ENCODE data around the gene STK32B. TPM values are rescaled to one million over a fixed set of nuclear protein-coding genes. Genes with fewer than 3 reads are reported as not detected.

STK32B gene
- total and polyA plus RNA-seq, 12 donors = 0.12 to 0.68 (median 0.34) TPM

GRCh38 chr4:5403746-5404497 lies 352.6 kb downstream of the STK32B start:
- Histone ChIP-seq H3K27ac (no peak overlapping the region), H3K36me3 (no peaks in the 10 kb centered on the region), H3K27me3 (no peaks in the 10 kb centered on the region), H3K4me1 (no peaks in the 10 kb centered on the region), H3K4me3 (no peak overlapping the region), H3K9me3 (peaks cover 0 to 29% (median 5%) of the 10 kb centered on the region in 11 donors)
- ATAC-seq = no peak
- WGBS, 2 donors = 75 to 79% methylated on average over 7 of the region's 7 CpGs
- intact Hi-C loops (cut with DNase I) = no loop called here
- no peak for DNase-seq
- TF ChIP-seq, protein P1, sequence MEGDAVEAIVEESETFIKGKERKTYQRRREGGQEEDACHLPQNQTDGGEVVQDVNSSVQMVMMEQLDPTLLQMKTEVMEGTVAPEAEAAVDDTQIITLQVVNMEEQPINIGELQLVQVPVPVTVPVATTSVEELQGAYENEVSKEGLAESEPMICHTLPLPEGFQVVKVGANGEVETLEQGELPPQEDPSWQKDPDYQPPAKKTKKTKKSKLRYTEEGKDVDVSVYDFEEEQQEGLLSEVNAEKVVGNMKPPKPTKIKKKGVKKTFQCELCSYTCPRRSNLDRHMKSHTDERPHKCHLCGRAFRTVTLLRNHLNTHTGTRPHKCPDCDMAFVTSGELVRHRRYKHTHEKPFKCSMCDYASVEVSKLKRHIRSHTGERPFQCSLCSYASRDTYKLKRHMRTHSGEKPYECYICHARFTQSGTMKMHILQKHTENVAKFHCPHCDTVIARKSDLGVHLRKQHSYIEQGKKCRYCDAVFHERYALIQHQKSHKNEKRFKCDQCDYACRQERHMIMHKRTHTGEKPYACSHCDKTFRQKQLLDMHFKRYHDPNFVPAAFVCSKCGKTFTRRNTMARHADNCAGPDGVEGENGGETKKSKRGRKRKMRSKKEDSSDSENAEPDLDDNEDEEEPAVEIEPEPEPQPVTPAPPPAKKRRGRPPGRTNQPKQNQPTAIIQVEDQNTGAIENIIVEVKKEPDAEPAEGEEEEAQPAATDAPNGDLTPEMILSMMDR (IDR thresholded peaks at IDR 0.05) = no peak

DNA sequence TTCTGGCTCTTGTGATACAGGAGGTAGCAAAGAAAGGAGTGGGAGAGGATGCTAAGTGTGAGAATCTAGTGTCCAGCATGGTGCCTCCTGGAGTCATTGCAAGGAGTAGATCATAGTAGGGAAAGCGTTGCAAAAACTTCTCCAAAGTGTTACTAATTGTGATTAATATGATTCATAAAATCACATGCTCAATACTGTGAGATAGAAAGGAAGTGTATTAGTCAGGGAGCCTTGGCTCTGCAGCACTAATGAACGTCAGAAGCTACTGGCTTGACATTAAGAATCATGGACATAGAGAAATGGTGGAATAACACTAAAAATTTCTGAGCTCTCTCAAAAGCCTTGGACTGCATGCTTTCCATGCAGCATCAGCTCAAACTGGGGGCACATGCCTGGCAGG lies 358.0 kb downstream of the STK32B start:
- Histone ChIP-seq H3K4me3 (no peak overlapping the region), H3K4me1 (no peaks in the 10 kb centered on the region), H3K9me3 (peaks cover 0 to 23% (median 4%) of the 10 kb centered on the region in 11 donors), H3K36me3 (no peaks in the 10 kb centered on the region), H3K27ac (no peak overlapping the region), H3K27me3 (peaks cover 0 to 6% (median 0%) of the 10 kb centered on the region in 7 donors)
- no peak for DNase-seq
- no peak for ATAC-seq
- TF ChIP-seq, protein P1 (IDR thresholded peaks at IDR 0.05) = no peak
- intact Hi-C loops (cut with DNase I) = no loop called here
- WGBS, 2 donors = 70 to 84% methylated on average over 2 of the region's 2 CpGs

- 58 to 62% methylated on average over 6 of the region's 6 CpGs for WGBS, 2 donors
- Histone ChIP-seq H3K4me1 (no peaks in the 10 kb centered on the region), H3K36me3 (no peaks in the 10 kb centered on the region), H3K27ac (no peak overlapping the region), H3K9me3 (peaks cover 0 to 21% (median 4%) of the 10 kb centered on the region in 11 donors), H3K27me3 (peaks cover 0 to 6% (median 0%) of the 10 kb centered on the region in 7 donors), H3K4me3 (no peak overlapping the region)
- intact Hi-C loops (cut with DNase I) = no loop called here
- DNase-seq (no peak), ATAC-seq (no peak)
- TF ChIP-seq, protein P1 (IDR thresholded peaks at IDR 0.05) = no peak
These were observed 358.8 kb downstream of the STK32B start for GRCh38 chr4:5409972-5410618.

DNA sequence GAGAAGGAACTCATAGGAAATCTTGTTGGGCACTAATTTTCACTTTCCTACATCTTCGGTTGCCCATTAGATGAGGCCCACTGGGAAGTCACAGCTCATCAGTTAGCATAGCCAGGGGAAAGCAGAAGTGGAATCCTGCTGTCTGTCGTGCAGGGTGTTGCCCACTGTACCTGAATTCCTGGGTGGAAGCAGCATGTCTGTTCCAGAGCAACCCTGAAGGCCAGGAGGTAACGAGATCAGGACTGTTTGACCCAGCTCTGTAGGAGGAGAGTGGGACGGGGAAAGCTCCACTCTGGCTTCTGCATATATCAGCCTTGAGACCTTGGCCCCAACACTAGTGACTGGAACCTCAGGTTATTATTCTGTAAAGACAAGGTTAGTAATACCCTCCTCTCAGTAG lies 361.0 kb downstream of the STK32B start:
- Histone ChIP-seq H3K27ac (no peak overlapping the region), H3K9me3 (peaks cover 0 to 9% (median 6%) of the 10 kb centered on the region in 11 donors), H3K4me3 (no peak overlapping the region), H3K4me1 (no peaks in the 10 kb centered on the region), H3K27me3 (peaks cover 0 to 6% (median 0%) of the 10 kb centered on the region in 7 donors), H3K36me3 (no peaks in the 10 kb centered on the region)
- DNase-seq (no peak), ATAC-seq (no peak)
- intact Hi-C loops (cut with DNase I) = no loop called here
- 67 to 74% methylated on average over 4 of the region's 4 CpGs for WGBS, 2 donors
- TF ChIP-seq, protein P1 (IDR thresholded peaks at IDR 0.05) = no peak

Data from heart right ventricle (tissue), 16 donors.